Measurements from ENCODE around the gene COA8. TPM values are rescaled to one million over a fixed set of nuclear protein-coding genes. Genes with fewer than 3 reads are reported as not detected.

COA8 gene
- total and polyA plus RNA-seq, 2 donors (not counting 3 experiments of a cell fraction or from before 2014, with no cell fraction given): 19.1 to 46.4 TPM

DNA sequence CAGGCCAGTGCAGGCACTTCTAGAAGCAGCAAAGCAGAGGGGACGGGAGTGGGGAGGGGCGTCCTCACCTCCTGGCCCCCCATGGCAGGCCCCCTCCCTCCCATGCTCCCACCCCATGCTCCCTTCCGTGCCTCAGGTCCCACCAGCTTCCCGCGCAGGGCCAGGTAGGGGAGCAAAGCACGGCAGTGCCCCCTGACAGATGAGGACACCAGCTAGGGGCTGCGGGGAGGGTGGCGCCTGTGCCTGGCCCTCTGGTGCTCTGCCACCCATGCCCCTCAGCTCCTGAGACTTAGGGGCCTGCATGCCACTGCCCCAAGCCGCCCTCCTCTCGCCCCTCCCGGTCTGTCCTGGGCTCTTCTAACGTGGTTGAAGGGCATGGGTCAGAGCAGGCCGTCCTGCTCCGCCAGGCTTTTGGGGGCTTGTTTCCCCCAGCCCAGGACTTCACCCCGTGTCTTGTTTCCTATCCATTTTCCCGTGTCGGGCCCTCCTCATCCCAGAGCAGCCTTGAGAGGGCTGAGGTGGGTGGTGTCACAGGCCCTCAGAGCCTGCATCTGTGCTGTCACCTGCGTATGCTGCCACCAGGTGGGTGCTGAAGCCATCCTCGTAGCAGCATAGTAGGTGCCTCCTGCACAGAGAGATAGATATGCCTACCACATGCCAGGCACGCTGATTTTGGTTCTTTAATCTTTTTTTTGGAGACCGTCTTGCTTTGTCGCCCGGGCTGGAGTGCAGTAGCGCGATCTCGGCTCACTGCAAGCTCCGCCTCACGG, 23.5 kb upstream of the COA8 start:
- Histone ChIP-seq H2AFZ (ENCODE audit: low read depth, low read length) (no peak overlapping the region), H3K4me2 (ENCODE audit: insufficient read depth, low read length) (no peak overlapping the region), H3K4me1 (ENCODE audit: control insufficient read depth, extremely low read depth, insufficient read depth, low read length) (no peaks in the 10 kb centered on the region), H3K9ac (replicated peaks; ENCODE audit: extremely low read depth, insufficient read depth, low read length) (no peak overlapping the region), H3K27ac (ENCODE audit: insufficient read depth, low read depth, low read length) (no peak overlapping the region), H3K27me3 (ENCODE audit: control insufficient read depth in 2 of 2, insufficient read depth in 2 of 2, low read length in 2 of 2) (no peaks in the 10 kb centered on the region), H4K20me1 (replicated peaks; ENCODE audit: control insufficient read depth, extremely low read depth, insufficient read depth, low read length) (no peaks in the 10 kb centered on the region), H3K4me3 (replicated peaks in 1 of 3; ENCODE audit: insufficient read depth in 1 of 3, low read depth in 1 of 3, low read length in 3 of 3) (no peak overlapping the region), H3K79me2 (ENCODE audit: control insufficient read depth, insufficient read depth, low read length) (no peaks in the 10 kb centered on the region), H3K36me3 (ENCODE audit: control insufficient read depth in 2 of 2, extremely low read depth in 1 of 2, insufficient read depth in 2 of 2, low read length in 2 of 2) (no peaks in the 10 kb centered on the region), H3K9me3 (replicated peaks; ENCODE audit: control insufficient read depth, insufficient read depth, low read length) (no peaks in the 10 kb centered on the region), H3K9me1 (replicated peaks; ENCODE audit: control insufficient read depth, extremely low read depth, insufficient read depth, low read length) (no peaks in the 10 kb centered on the region)
- POLR2A ChIA-PET: no interaction called here
- TF ChIP-seq FOS (IDR thresholded peaks at IDR 0.05; ENCODE audit: borderline replicate concordance, insufficient read depth, low read length) (no peak), JUN (IDR thresholded peaks at IDR 0.05; ENCODE audit: borderline replicate concordance, insufficient read depth, insufficient read length, low read depth) (no peak), EZH2 (IDR thresholded peaks at IDR 0.05; ENCODE audit: borderline replicate concordance, low read depth, low read length, severe bottlenecking) (no peak), MAX (IDR thresholded peaks at IDR 0.05; ENCODE audit: insufficient read depth, insufficient read length) (no peak), GATA2 (IDR thresholded peaks at IDR 0.05; ENCODE audit: insufficient read depth, insufficient read length, low read depth, low read length) (no peak), MYC (IDR thresholded peaks at IDR 0.05; ENCODE audit: low read depth, low read length) (no peak), POLR2AphosphoS5 (IDR thresholded peaks at IDR 0.05; ENCODE audit: insufficient read depth, low read depth, low read length) (no peak), POLR2A (IDR thresholded peaks at IDR 0.05; ENCODE audit: low read depth, low read length) (no peak)
- TF ChIP-seq, protein P1, sequence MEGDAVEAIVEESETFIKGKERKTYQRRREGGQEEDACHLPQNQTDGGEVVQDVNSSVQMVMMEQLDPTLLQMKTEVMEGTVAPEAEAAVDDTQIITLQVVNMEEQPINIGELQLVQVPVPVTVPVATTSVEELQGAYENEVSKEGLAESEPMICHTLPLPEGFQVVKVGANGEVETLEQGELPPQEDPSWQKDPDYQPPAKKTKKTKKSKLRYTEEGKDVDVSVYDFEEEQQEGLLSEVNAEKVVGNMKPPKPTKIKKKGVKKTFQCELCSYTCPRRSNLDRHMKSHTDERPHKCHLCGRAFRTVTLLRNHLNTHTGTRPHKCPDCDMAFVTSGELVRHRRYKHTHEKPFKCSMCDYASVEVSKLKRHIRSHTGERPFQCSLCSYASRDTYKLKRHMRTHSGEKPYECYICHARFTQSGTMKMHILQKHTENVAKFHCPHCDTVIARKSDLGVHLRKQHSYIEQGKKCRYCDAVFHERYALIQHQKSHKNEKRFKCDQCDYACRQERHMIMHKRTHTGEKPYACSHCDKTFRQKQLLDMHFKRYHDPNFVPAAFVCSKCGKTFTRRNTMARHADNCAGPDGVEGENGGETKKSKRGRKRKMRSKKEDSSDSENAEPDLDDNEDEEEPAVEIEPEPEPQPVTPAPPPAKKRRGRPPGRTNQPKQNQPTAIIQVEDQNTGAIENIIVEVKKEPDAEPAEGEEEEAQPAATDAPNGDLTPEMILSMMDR (IDR thresholded peaks at IDR 0.05; ENCODE audit: extremely low read depth in 1 of 2, insufficient read depth in 1 of 2, low read depth in 1 of 2, low read length in 2 of 2): no peak
- DNase-seq (ENCODE audit: low read depth, low spot score): no peak
- dilution Hi-C loops (cut with MboI; ENCODE audit: extremely low pct_ligation_motif_present, low sequenced_read_pairs): no loop called here
- BruUV-seq (replicated peaks): no TSS peak
- intact Hi-C loops (cut with micrococcal nuclease): no loop called here
- no peak for FAIRE-seq
- CTCF ChIA-PET: interaction anchor here (1.7 to 3.7 kb wide), 2 partner anchors 9 to 21 kb away, joined by 6 to 17 read pairs; no protein-coding TSS in a partner anchor
